Stimulated activated naive CD4-positive, alpha-beta T cell treated with Interleukin-2 at 50 U/mL for 16 hours (primary cell): Measurements from ENCODE around the gene PRAMEF15.
"Not testable (repeated sequence)": the region's sequence is repeated elsewhere in the genome, so short reads cannot be mapped to it uniquely, and the experiment has no call there.

Source experiments
- DNase-seq: peaks from one replicate; lab custom pipeline; 2025; lab: John Stamatoyannopoulos, UW

Gene PRAMEF15

GRCh38 chr1:13315281-13315680 is at the start of gene PRAMEF15:
Gene PRAMEF15 (plus strand): TSS chr1:13315581. CDS start chr1:13318408, 2,827 bp downstream.
- not testable (repeated sequence) for DNase-seq

GRCh38 chr1:13277016-13277415 is 38.4 kb upstream of the PRAMEF15 start:
- DNase-seq = not testable (repeated sequence)

- not testable (repeated sequence) for DNase-seq
Observed at GRCh38 chr1:13279617-13280016, 35.8 kb upstream of the PRAMEF15 start.

GRCh38 chr1:13285037-13285436 is 30.3 kb upstream of the PRAMEF15 start, which contains the start of gene PRAMEF8:
Gene PRAMEF8 (minus strand): TSS chr1:13285137. CDS start chr1:13284091, 1,046 bp downstream.
- not testable (repeated sequence) for DNase-seq

GRCh38 chr1:13289030-13289429 is 26.4 kb upstream of the PRAMEF15 start:
- not testable (repeated sequence) for DNase-seq

- not testable (repeated sequence) for DNase-seq
Observed at GRCh38 chr1:13297216-13297931, 18.0 kb upstream of the PRAMEF15 start.

- DNase-seq = not testable (repeated sequence)
Observed at GRCh38 chr1:13298699-13299098, 16.7 kb upstream of the PRAMEF15 start.

GRCh38 chr1:13302197-13302596 is 13.2 kb upstream of the PRAMEF15 start:
- not testable (repeated sequence) for DNase-seq

GRCh38 chr1:13303239-13303638 is 12.1 kb upstream of the PRAMEF15 start, which contains the start of gene PRAMEF33:
Gene PRAMEF33 (plus strand): TSS chr1:13303539. CDS start chr1:13305955, 2,416 bp downstream.
- not testable (repeated sequence) for DNase-seq

GRCh38 chr1:13342496-13342895 is 27.1 kb downstream of the PRAMEF15 start:
- not testable (repeated sequence) for DNase-seq

- DNase-seq = not testable (repeated sequence)
Observed at GRCh38 chr1:13347034-13347433, 31.7 kb downstream of the PRAMEF15 start, which contains the start of gene PRAMEF14. Gene PRAMEF14 (minus strand): TSS chr1:13347134. CDS start chr1:13345314, 1,820 bp downstream.

- DNase-seq = not testable (repeated sequence)
Observed at GRCh38 chr1:13353476-13353875, 38.1 kb downstream of the PRAMEF15 start.

- DNase-seq = not testable (repeated sequence)
Observed at GRCh38 chr1:13354475-13354874, 39.1 kb downstream of the PRAMEF15 start.

GRCh38 chr1:13356774-13357173 is 41.4 kb downstream of the PRAMEF15 start:
- DNase-seq = not testable (repeated sequence)

- not testable (repeated sequence) for DNase-seq
Observed at GRCh38 chr1:13362364-13362763, 47.0 kb downstream of the PRAMEF15 start.

GRCh38 chr1:13364928-13365327 is 49.5 kb downstream of the PRAMEF15 start:
- not testable (repeated sequence) for DNase-seq

- DNase-seq = not testable (repeated sequence)
Observed at GRCh38 chr1:13366536-13366935, 51.2 kb downstream of the PRAMEF15 start.

- DNase-seq = not testable (repeated sequence)
Observed at GRCh38 chr1:13368544-13368943, 53.2 kb downstream of the PRAMEF15 start.
